Stimulated activated CD4-positive, alpha-beta T cell treated with anti-CD3 and anti-CD28 coated beads, Interleukin-4, amount 100 ng/mL, for 1 hour (primary cell): Measurements from ENCODE around the gene HLF.
"Not testable (repeated sequence)": the region's sequence is repeated elsewhere in the genome, so short reads cannot be mapped to it uniquely, and the experiment has no call there.

Source experiments
- DNase-seq: peaks from one replicate; pipeline ENCODE4 v3.0.0-alpha.2; 2020

HLF gene

GRCh38 chr17:55314061-55314783 is 49.5 kb downstream of the HLF start:
- no peak for DNase-seq

GRCh38 chr17:55314784-55315491 is 50.2 kb downstream of the HLF start:
- DNase-seq, result no peak

- DNase-seq, result no peak
Measured at GRCh38 chr17:55316499-55316898, 51.7 kb downstream of the HLF start.

GRCh38 chr17:55317284-55317683 is 52.5 kb downstream of the HLF start:
- DNase-seq, result no peak

- DNase-seq, result no peak
Measured at GRCh38 chr17:55318081-55318480, 53.3 kb downstream of the HLF start.

- DNase-seq, result no peak
Measured at GRCh38 chr17:55318715-55319487, 54.1 kb downstream of the HLF start.

GRCh38 chr17:55319933-55320593 is 55.3 kb downstream of the HLF start:
- DNase-seq, result no peak

- no peak for DNase-seq
Measured at GRCh38 chr17:55320594-55321426, 56.0 kb downstream of the HLF start.

GRCh38 chr17:55321427-55322060 is 56.8 kb downstream of the HLF start:
- no peak for DNase-seq

GRCh38 chr17:55322453-55322985 is 57.8 kb downstream of the HLF start:
- no peak for DNase-seq

GRCh38 chr17:55323518-55324295 is 58.9 kb downstream of the HLF start:
- DNase-seq, result no peak

- no peak for DNase-seq
Measured at GRCh38 chr17:55324296-55324978, 59.7 kb downstream of the HLF start.

- no peak for DNase-seq
Measured at GRCh38 chr17:55325406-55325805, 60.6 kb downstream of the HLF start.

GRCh38 chr17:55326030-55326429 is 61.3 kb downstream of the HLF start:
- DNase-seq, result no peak

- DNase-seq, result no peak
Measured at GRCh38 chr17:55327225-55328088, 62.7 kb downstream of the HLF start.

- DNase-seq, result not testable (repeated sequence)
Measured at GRCh38 chr17:55328514-55328913, 63.8 kb downstream of the HLF start.

- no peak for DNase-seq
Measured at GRCh38 chr17:55330344-55330933, 65.7 kb downstream of the HLF start.

- DNase-seq, result no peak
Measured at GRCh38 chr17:55332296-55333041, 67.7 kb downstream of the HLF start.
